ENCODE results near the gene C6orf118. TPM values are rescaled to one million over a fixed set of nuclear protein-coding genes. Genes with fewer than 3 reads are reported as not detected.

Gene C6orf118
- total RNA-seq, 8 experiments from 2014 or later = 0.45 to 21.2 (median 5.0) TPM; not detected in 2

DNA sequence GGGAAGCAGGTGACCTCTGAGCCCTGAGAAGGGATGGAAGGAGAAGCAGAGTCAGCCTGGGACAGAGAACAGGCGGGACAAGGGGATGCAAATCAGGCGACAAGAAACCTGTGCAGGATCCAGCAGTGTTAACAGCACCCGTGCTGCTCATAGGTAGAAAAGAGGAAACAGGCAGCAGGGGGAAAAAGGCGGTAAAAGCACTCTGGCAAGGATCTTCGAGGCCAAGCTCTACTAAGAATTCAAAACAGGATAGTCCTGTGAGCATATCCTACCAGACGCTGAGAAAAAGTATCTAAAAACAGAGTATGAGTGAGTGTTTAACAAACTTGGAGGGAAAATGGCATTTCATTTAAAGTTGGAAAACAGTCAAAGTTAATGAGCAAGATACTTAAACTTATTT, 16.7 kb downstream of the C6orf118 start:
- Histone ChIP-seq H3K27ac (no peak overlapping the region), H3K4me3 (no peak overlapping the region), H3K4me1 (replicated peaks in 1 of 2) (no peaks in the 10 kb centered on the region)
- WGBS, 10 experiments = 7 to 100% (median 87%) methylated on average over 1 to 6 of the region's 6 CpGs
- no peak for ATAC-seq (replicated peaks in 6 of 8)
- in situ Hi-C loops (cut with MboI; ENCODE audit: low pct_unique_long_range_greater_than_20kb in 2 of 9, low sequenced_read_pairs in 9 of 9, unreplicated experiment in 9 of 9) = no loop called here

- in situ Hi-C loops (cut with MboI; ENCODE audit: low pct_unique_long_range_greater_than_20kb in 2 of 9, low sequenced_read_pairs in 9 of 9, unreplicated experiment in 9 of 9) = no loop called here
These were observed 34.8 kb downstream of the C6orf118 start for GRCh38 chr6:165274611-165275010.

DNA sequence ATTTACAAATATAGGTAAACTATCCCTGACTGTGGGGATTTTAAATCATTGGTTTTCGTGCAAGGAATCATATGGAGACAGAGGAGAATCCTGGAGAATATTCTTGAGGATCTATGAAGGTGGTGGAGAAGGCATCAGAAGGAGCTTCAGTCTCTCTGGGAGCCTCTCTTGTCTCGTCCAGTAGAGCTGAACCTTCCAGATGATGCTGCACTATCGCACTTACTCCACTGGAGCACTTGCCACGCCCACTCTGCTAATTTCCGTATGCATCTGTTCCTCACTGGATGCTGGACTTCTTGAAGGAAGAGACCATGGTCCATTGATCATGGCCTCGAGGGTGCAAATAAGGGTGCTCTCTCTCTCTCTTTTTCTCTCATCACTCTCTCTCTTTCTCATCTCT, 36.8 kb downstream of the C6orf118 start:
- no peak for ATAC-seq (replicated peaks in 6 of 8)
- Histone ChIP-seq H3K4me3 (no peak overlapping the region), H3K4me1 (replicated peaks in 1 of 2) (peaks cover 6 to 9% of the 10 kb centered on the region in 2 donors), H3K27ac (no peak overlapping the region)
- in situ Hi-C loops (cut with MboI; ENCODE audit: low pct_unique_long_range_greater_than_20kb in 2 of 9, low sequenced_read_pairs in 9 of 9, unreplicated experiment in 9 of 9) = no loop called here
- 0 to 94% (median 78%) methylated on average over 1 to 6 of the region's 6 CpGs; no CpG with 5 or more reads in 1 of the 10 experiments for WGBS, 10 experiments

More at GRCh38 chr6:165274611-165275010, 34.8 kb downstream of the C6orf118 start:
- WGBS, 10 experiments = 0 to 100% (median 90%) methylated on average over 1 to 3 of the region's 3 CpGs
- no peak overlapping the region for H3K4me3 ChIP-seq
- no peak for ATAC-seq (replicated peaks in 6 of 8)
- H3K27ac ChIP-seq = no peak overlapping the region
- H3K4me1 ChIP-seq (replicated peaks in 1 of 2) = no peaks in the 10 kb centered on the region

GRCh38 chr6:165268987-165269386, 40.4 kb downstream of the C6orf118 start:
- H3K4me1 ChIP-seq (replicated peaks in 1 of 2) = peaks cover 6 to 9% of the 10 kb centered on the region in 2 donors
- no peak overlapping the region for H3K27ac ChIP-seq
- WGBS, 10 experiments = 20 to 68% (median 32%) methylated on average over 1 to 7 of the region's 7 CpGs; no CpG with 5 or more reads in 2 of the 10 experiments
- ATAC-seq (replicated peaks in 6 of 8) = peak in 5 of 8 experiments; percentile 60 to 97 (median 74)
- in situ Hi-C loops (cut with MboI; ENCODE audit: low pct_unique_long_range_greater_than_20kb in 2 of 9, low sequenced_read_pairs in 9 of 9, unreplicated experiment in 9 of 9) = no loop called here
- no peak overlapping the region for H3K4me3 ChIP-seq

GRCh38 chr6:165266621-165267020, 42.8 kb downstream of the C6orf118 start:
- in situ Hi-C loops (cut with MboI; ENCODE audit: low pct_unique_long_range_greater_than_20kb in 2 of 9, low sequenced_read_pairs in 9 of 9, unreplicated experiment in 9 of 9) = no loop called here
- WGBS, 10 experiments = 8 to 100% (median 60%) methylated on average over 1 of the region's 1 CpG; no CpG with 5 or more reads in 6 of the 10 experiments

DNA sequence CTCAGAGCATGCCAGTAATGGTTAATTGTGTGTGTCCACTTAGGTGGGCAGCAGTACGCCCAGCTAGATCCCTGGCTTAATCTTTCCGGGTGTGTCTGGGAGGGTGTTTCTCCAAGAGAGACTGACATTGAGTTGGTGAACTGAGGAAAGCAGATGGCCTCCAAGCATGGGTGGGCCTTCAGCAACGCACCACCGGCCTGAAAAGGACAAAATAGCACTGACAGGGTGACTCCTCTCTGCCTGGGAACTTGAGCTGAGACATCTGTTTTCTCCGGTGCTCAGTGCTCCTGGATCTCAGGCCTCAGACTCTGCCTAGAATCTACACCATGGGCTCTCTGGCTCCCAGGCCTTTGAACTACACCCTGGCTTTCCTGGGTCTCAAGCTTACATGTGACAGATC, 43.2 kb downstream of the C6orf118 start:
- in situ Hi-C loops (cut with MboI; ENCODE audit: low pct_unique_long_range_greater_than_20kb in 2 of 9, low sequenced_read_pairs in 9 of 9, unreplicated experiment in 9 of 9) = no loop called here
- peak in 1 of 8 experiments; percentile 24 for ATAC-seq (replicated peaks in 6 of 8)
- H3K27ac ChIP-seq = no peak overlapping the region
- H3K4me3 ChIP-seq = no peak overlapping the region
- WGBS, 10 experiments = 0 to 100% (median 94%) methylated on average over 1 to 5 of the region's 5 CpGs; no CpG with 5 or more reads in 3 of the 10 experiments
- H3K4me1 ChIP-seq (replicated peaks in 1 of 2) = peaks cover 6 to 9% of the 10 kb centered on the region in 2 donors

More at GRCh38 chr6:165266621-165267020, 42.8 kb downstream of the C6orf118 start:
- Histone ChIP-seq H3K4me1 (replicated peaks in 1 of 2) (peaks cover 6 to 9% of the 10 kb centered on the region in 2 donors), H3K27ac (no peak overlapping the region), H3K4me3 (no peak overlapping the region)
- ATAC-seq (replicated peaks in 6 of 8) = peak in 1 of 8 experiments; percentile 69

DNA sequence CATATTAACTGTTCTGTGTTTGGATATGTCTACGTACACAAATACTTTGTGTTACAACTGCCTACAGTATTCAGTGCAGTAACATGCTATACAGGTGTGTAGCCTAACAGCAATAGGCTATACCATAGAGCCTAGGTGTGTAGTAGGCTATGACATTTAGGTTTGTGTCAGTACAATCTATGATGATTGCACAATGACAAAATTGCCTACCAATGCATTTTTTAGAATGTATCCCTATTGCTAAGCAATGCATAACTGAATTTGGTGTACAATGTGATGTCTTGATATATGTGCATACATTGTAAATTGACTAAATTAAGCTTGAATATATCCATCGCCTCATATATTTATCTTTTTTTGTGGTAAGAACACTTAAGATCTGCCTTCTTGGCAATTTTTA, 48.9 kb downstream of the C6orf118 start:
- no peaks in the 10 kb centered on the region for H3K4me1 ChIP-seq (replicated peaks in 1 of 2)
- no peak overlapping the region for H3K4me3 ChIP-seq
- 0 to 86% (median 50%) methylated on average over 1 to 2 of the region's 2 CpGs; no CpG with 5 or more reads in 1 of the 10 experiments for WGBS, 10 experiments
- no peak overlapping the region for H3K27ac ChIP-seq
- in situ Hi-C loops (cut with MboI; ENCODE audit: low pct_unique_long_range_greater_than_20kb in 2 of 9, low sequenced_read_pairs in 9 of 9, unreplicated experiment in 9 of 9) = no loop called here
- ATAC-seq (replicated peaks in 6 of 8) = no peak

- Histone ChIP-seq H3K4me3 (no peak overlapping the region), H3K4me1 (replicated peaks in 1 of 2) (peaks cover 5% of the 10 kb centered on the region in 2 donors), H3K27ac (no peak overlapping the region)
- 7 to 100% (median 80%) methylated on average over 1 to 3 of the region's 3 CpGs; no CpG with 5 or more reads in 3 of the 10 experiments for WGBS, 10 experiments
- no peak for ATAC-seq (replicated peaks in 6 of 8)
- in situ Hi-C loops (cut with MboI; ENCODE audit: low pct_unique_long_range_greater_than_20kb in 2 of 9, low sequenced_read_pairs in 9 of 9, unreplicated experiment in 9 of 9) = loop anchor here in 4 of 9 experiments (25.0 kb wide), 3 partner anchors 313 to 1838 kb away; partner anchors contain the start of gene QKI (in 2 of the 4)
These were observed 59.6 kb downstream of the C6orf118 start for GRCh38 chr6:165249808-165250207.

GRCh38 chr6:165245701-165246100, 63.7 kb downstream of the C6orf118 start:
- peak in 1 of 8 experiments; percentile 7 for ATAC-seq (replicated peaks in 6 of 8)
- in situ Hi-C loops (cut with MboI; ENCODE audit: low pct_unique_long_range_greater_than_20kb in 2 of 9, low sequenced_read_pairs in 9 of 9, unreplicated experiment in 9 of 9) = loop anchor here in 4 of 9 experiments (25.0 kb wide), 3 partner anchors 308 to 1833 kb away; partner anchors contain the start of gene QKI (in 2 of the 4)
- Histone ChIP-seq H3K4me1 (replicated peaks in 1 of 2) (peaks cover 7% of the 10 kb centered on the region in 2 donors), H3K27ac (no peak overlapping the region), H3K4me3 (no peak overlapping the region)
- 0 to 100% (median 42%) methylated on average over 1 to 2 of the region's 2 CpGs; no CpG with 5 or more reads in 1 of the 10 experiments for WGBS, 10 experiments

DNA sequence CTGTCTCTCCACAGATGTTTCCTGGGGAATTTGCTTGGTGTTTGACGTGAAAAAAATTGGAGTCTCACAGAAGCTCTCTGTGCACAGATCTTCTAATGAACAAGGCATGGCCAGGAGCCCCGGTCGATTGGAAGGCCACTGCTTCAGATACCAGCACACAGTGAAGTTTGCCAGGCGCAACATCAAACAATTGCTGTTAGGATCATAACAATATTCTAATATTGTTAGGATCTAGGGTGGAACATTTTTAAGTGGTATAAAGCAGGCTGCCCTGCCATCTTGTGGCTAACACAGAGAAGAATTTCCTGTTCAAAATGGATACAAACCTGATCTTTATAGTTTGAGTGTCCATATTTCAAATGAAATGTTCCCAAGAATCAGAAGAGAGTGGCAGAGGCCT, 64.1 kb downstream of the C6orf118 start:
- 0 to 100% (median 80%) methylated on average over 1 to 2 of the region's 4 CpGs; no CpG with 5 or more reads in 3 of the 10 experiments for WGBS, 10 experiments

DNA sequence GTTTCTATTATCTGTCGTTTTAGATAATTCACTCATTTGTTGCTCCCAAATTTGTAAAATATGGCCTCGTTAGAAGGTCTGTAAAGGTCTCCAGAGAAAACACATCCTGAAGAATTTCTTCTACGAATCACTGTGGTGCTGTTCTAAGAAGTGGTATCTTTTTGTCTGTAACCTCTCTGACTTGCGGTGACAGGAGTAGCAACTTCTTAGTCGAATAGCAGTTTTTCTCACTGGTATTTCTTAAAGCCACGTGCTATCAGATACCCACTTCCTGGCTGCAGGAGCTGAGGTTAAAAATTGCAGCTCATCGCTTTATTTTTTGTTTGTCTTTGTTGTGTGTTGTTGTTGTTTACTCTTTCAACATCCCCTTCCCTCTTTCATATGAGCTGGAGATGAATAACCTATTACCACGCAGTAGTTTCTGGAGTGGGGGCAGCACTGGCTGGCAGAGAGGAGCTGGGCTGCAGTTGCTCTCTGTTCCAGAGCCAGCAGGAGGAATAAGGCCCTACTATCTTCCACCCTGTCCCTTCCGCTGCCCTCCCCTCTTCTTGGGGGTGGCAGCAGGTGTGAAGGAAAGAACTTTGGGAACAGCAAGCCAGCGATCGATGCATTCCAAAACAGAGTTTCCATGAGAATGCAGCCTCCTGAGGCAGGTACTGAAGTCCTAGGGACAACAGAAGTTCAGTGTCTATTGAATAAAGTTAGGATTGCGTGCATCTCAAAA, 64.7 kb downstream of the C6orf118 start:
- 46 to 92% (median 71%) methylated on average over 4 to 11 of the region's 12 CpGs for WGBS, 10 experiments
- peak in 2 of 8 experiments; percentile 10 to 21 for ATAC-seq (replicated peaks in 6 of 8)
- in situ Hi-C loops (cut with MboI; ENCODE audit: low pct_unique_long_range_greater_than_20kb in 2 of 9, low sequenced_read_pairs in 9 of 9, unreplicated experiment in 9 of 9) = loop anchor here in 4 of 9 experiments (25.0 kb wide), 3 partner anchors 307 to 1832 kb away; partner anchors contain the start of gene QKI (in 2 of the 4)
- Histone ChIP-seq H3K4me3 (no peak overlapping the region), H3K4me1 (replicated peaks in 1 of 2) (peaks cover 7% of the 10 kb centered on the region in 2 donors), H3K27ac (no peak overlapping the region)

More for the DNA sequence above, 64.1 kb downstream of the C6orf118 start:
- Histone ChIP-seq H3K4me3 (no peak overlapping the region), H3K27ac (no peak overlapping the region), H3K4me1 (replicated peaks in 1 of 2) (peaks cover 7% of the 10 kb centered on the region in 2 donors)
- in situ Hi-C loops (cut with MboI; ENCODE audit: low pct_unique_long_range_greater_than_20kb in 2 of 9, low sequenced_read_pairs in 9 of 9, unreplicated experiment in 9 of 9) = loop anchor here in 4 of 9 experiments (25.0 kb wide), 3 partner anchors 308 to 1833 kb away; partner anchors contain the start of gene QKI (in 2 of the 4)
- ATAC-seq (replicated peaks in 6 of 8) = peak in 7 of 8 experiments; percentile 47 to 71 (median 69)

GRCh38 chr6:165243801-165244200, 65.6 kb downstream of the C6orf118 start:
- Histone ChIP-seq H3K4me1 (replicated peaks in 1 of 2) (peaks cover 7% of the 10 kb centered on the region in 2 donors), H3K27ac (no peak overlapping the region), H3K4me3 (no peak overlapping the region)
- in situ Hi-C loops (cut with MboI; ENCODE audit: low pct_unique_long_range_greater_than_20kb in 2 of 9, low sequenced_read_pairs in 9 of 9, unreplicated experiment in 9 of 9) = loop anchor here in 4 of 9 experiments (25.0 kb wide), 3 partner anchors 306 to 1832 kb away; partner anchors contain the start of gene QKI (in 2 of the 4)
- no peak for ATAC-seq (replicated peaks in 6 of 8)
- WGBS, 10 experiments = 52 to 100% (median 90%) methylated on average over 1 to 5 of the region's 5 CpGs; no CpG with 5 or more reads in 1 of the 10 experiments

GRCh38 chr6:165236326-165236725, 73.1 kb downstream of the C6orf118 start:
- peaks cover 19% of the 10 kb centered on the region in 2 donors for H3K4me1 ChIP-seq (replicated peaks in 1 of 2)
- H3K4me3 ChIP-seq = no peak overlapping the region
- 80 to 100% (median 80%) methylated on average over 1 of the region's 1 CpG; no CpG with 5 or more reads in 7 of the 10 experiments for WGBS, 10 experiments
- in situ Hi-C loops (cut with MboI; ENCODE audit: low pct_unique_long_range_greater_than_20kb in 2 of 9, low sequenced_read_pairs in 9 of 9, unreplicated experiment in 9 of 9) = loop anchor here in 4 of 9 experiments (10.0 to 25.0 kb wide), 4 partner anchors 182 to 1824 kb away; partner anchors contain the start of gene QKI (in 2 of the 4)
- no peak for ATAC-seq (replicated peaks in 6 of 8)
- no peak overlapping the region for H3K27ac ChIP-seq

Data from motor neuron (in vitro differentiated cells).